GM12892 (cell line): ENCODE data around the gene BLOC1S5.

ENCODE experiments used
- POLR2A ChIP-seq: IDR thresholded peaks from 2 replicates; pipeline ENCODE4 v1.6.1; 2011; ENCODE audit warnings: low read depth, low read length, control low read depth
- POLR2AphosphoS5 ChIP-seq: IDR thresholded peaks from 2 replicates; pipeline ENCODE4 v1.6.1; 2011; ENCODE audit warnings: low read depth, low read length, control low read depth
- TAF1 ChIP-seq: IDR thresholded peaks from 2 replicates; pipeline ENCODE4 v1.6.1; 2011; ENCODE audit warnings: low read depth, mild to moderate bottlenecking, control low read depth, low read length, borderline replicate concordance

GRCh38 chr6:7976485-7977056 lies 87.6 kb downstream of the BLOC1S5 start:
- TF ChIP-seq POLR2A (no peak), POLR2AphosphoS5 (no peak), TAF1 (no peak)
